AG10803 (cell line): ENCODE data around the gene FAM53A.
A peak's percentile ranks its signal among the peaks of the same experiment; 100 is the strongest.
"Not testable (repeated sequence)": the region's sequence is repeated elsewhere in the genome, so short reads cannot be mapped to it uniquely, and the experiment has no call there.

Experiments
- DNase-seq: peaks from one replicate; pipeline ENCODE4 v3.0.0; 2010; ENCODE audit warnings: low read depth
- H3K4me3 ChIP-seq: 2 replicates; pipeline ENCODE4 v1.5.1; 2011; ENCODE audit warnings: mild to moderate bottlenecking, low read length, control low read depth
- CTCF ChIP-seq: conservative IDR thresholded peaks from 2 replicates; pipeline ENCODE4 v1.5.1; 2011; ENCODE audit warnings: mild to moderate bottlenecking, low read length, control low read depth, inconsistent platforms

The FAM53A gene

GRCh38 chr4:1706358-1706757 is 22.2 kb upstream of the FAM53A start:
- DNase-seq: no peak
- no peak for TF ChIP-seq CTCF
- H3K4me3 ChIP-seq: no peak overlapping the region

- DNase-seq: no peak
- TF ChIP-seq CTCF: no peak
- H3K4me3 ChIP-seq: no peak overlapping the region
Observed at GRCh38 chr4:1705732-1706131, 21.6 kb upstream of the FAM53A start.

GRCh38 chr4:1703867-1704266 is 19.8 kb upstream of the FAM53A start:
- TF ChIP-seq CTCF: no peak
- H3K4me3 ChIP-seq: no peak overlapping the region
- no peak for DNase-seq

GRCh38 chr4:1701671-1702070 is 17.6 kb upstream of the FAM53A start:
- H3K4me3 ChIP-seq, DNase-seq: not testable (repeated sequence)

GRCh38 chr4:1695913-1696312 is 11.8 kb upstream of the FAM53A start:
- TF ChIP-seq CTCF: no peak

GRCh38 chr4:1693131-1693896 is 9.2 kb upstream of the FAM53A start:
- DNase-seq: peak; percentile 74
- TF ChIP-seq CTCF: peak; percentile 96
- no peak overlapping the region for H3K4me3 ChIP-seq

More at GRCh38 chr4:1695913-1696312, 11.8 kb upstream of the FAM53A start:
- no peak overlapping the region for H3K4me3 ChIP-seq
- no peak for DNase-seq

GRCh38 chr4:1691737-1692373 is 7.7 kb upstream of the FAM53A start:
- no peak for DNase-seq
- no peak overlapping the region for H3K4me3 ChIP-seq
- no peak for TF ChIP-seq CTCF
